Right lobe of liver (tissue), 6 donors: ENCODE measurements around the gene CECR2. TPM values are rescaled to one million over a fixed set of nuclear protein-coding genes. Genes with fewer than 3 reads are reported as not detected.
A peak's percentile ranks its signal among the peaks of the same experiment; 100 is the strongest.

Source experiments
- ATAC-seq, 4 donors: fragments of 200-7000 bp; cut with Tn5 transposase; one replicate each; pipeline ENCODE4 v1.9.1; 2020; ENCODE audit warnings: mild to moderate bottlenecking in 4 of 4, moderate library complexity in 4 of 4
- DNase-seq, 3 donors: peaks; one replicate each; pipeline ENCODE4 v3.0.0-alpha.2; 2020
- H3K27ac ChIP-seq, 3 donors: fragments of 200-600 bp; one replicate each; pipeline ENCODE4 v1.8.0; 2022
- H3K27me3 ChIP-seq, 2 donors: fragments of 200-600 bp; one replicate each; pipeline ENCODE4 v1.8.0; 2022
- H3K36me3 ChIP-seq, 4 donors: fragments of 200-600 bp; sonication (generic) in 1 of 4; one replicate each; pipeline versions ENCODE4 v1.5.1 to v1.8.0; 2017 to 2022; ENCODE audit warnings: control low read depth in 1 of 4
- H3K4me1 ChIP-seq, 4 donors: fragments of 200-600 bp; sonication (generic) in 1 of 4; one replicate each; pipeline versions ENCODE4 v1.5.1 to v1.8.0; 2017 to 2022; ENCODE audit warnings: control low read depth in 1 of 4
- H3K4me3 ChIP-seq, 3 donors: fragments of 200-600 bp; one replicate each; pipeline ENCODE4 v1.8.0; 2022
- H3K9me3 ChIP-seq, 4 donors: fragments of 200-600 bp; sonication (generic) in 1 of 4; one replicate each; pipeline versions ENCODE4 v1.5.1 to v1.8.0; 2017 to 2022; ENCODE audit warnings: control low read depth in 1 of 4
- CTCF ChIP-seq, 4 donors: fragments of 200-600 bp in 3 of 4; fragments of 450-650 bp in 1 of 4; IDR thresholded peaks; one replicate each; pipeline versions ENCODE4 v1.5.1 to v1.8.0; 2016 to 2022; ENCODE audit warnings: antibody characterized with exemption in 4 of 4, mild to moderate bottlenecking in 2 of 4
- POLR2A ChIP-seq: fragments of 450-650 bp; IDR thresholded peaks from one replicate; pipeline ENCODE4 v1.6.1; 2017; ENCODE audit warnings: antibody characterized with exemption, mild to moderate bottlenecking
- WGBS: methylation state at CpG from one replicate; pipeline ENCODE4 v1.1.6; 2018; ENCODE audit warnings: low coverage, low lambda C conversion rate; ENCODE audit not compliant: insufficient coverage; ENCODE audit errors: missing lambda C conversion rate; 5-methylcytosine and 5-hydroxymethylcytosine counted together
- intact Hi-C, 2 donors: fragments of 100-400 bp; cut with DNase I; formaldehyde crosslinking; loops; one replicate each; pipeline versions ENCODE4 v1.11.2 to v1.14.1; 2022
- total RNA-seq, 6 experiments: library from RNA; depleted of rRNA in 2 of 6; stranded (reverse); fragments of >200 nt in 2 of 6; fragmentation: NEBNext Ultra II Directional in 3 of 6; extraction: Animal tissue kit (Norgen Biotek cat#: 25700) in 3 of 6; gene quantifications; one replicate each; pipeline versions ENCODE4 v1.1.0 to v1.2.4, GENCODE V29; 2016 to 2023
- donor health status: DM: no; HTN: yes; CAD: no.
- donor health status: DM: no; HTN: no; CAD: no.
- donor health status: DM: no; HTN: no; CAD: no.
- donor health status: DM: no; HTN: yes; CAD: no.
- donor health status: DM: no; HTN: yes; CAD: no.

The CECR2 gene
- total RNA-seq, 6 experiments from 2014 or later, result 4.9 to 12.3 (median 10.0) TPM

DNA sequence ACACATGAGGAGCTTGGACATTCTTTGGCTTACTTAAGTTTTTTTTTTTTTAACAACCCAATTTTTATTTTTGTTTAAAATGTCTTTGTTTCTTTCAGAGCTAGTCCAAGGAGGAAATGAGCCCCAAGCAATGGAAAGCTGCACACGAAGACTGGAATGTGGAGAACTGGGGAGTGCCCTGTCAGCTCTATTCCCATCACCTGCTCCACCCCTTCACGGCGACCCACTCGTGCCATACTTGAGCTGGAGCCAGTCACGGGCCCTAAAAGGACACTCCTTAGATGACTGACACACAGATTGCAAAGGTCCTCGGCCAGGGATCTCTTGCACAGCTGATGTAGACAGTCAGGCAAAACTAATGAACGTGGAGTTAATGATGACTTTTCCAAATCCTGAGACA is 183.5 kb downstream of the CECR2 start:
- Histone ChIP-seq H3K9me3 (no peaks in the 10 kb centered on the region), H3K27ac (no peak overlapping the region), H3K27me3 (no peaks in the 10 kb centered on the region), H3K36me3 (peaks cover 0 to 64% (median 6%) of the 10 kb centered on the region in 4 donors), H3K4me3 (no peak overlapping the region), H3K4me1 (no peaks in the 10 kb centered on the region)
- TF ChIP-seq POLR2A, result no peak
- TF ChIP-seq CTCF (IDR thresholded peaks at IDR 0.05), result no peak
- 64% methylated on average over 7 of the region's 7 CpGs for WGBS
- ATAC-seq (no peak), DNase-seq (no peak)
- intact Hi-C loops, result no loop called here

GRCh38 chr22:17554814-17555213 is 185.6 kb downstream of the CECR2 start:
- intact Hi-C loops, result no loop called here
- TF ChIP-seq CTCF (IDR thresholded peaks at IDR 0.05), result no peak
- TF ChIP-seq POLR2A, result no peak
- WGBS, result 80% methylated on average over 3 of the region's 4 CpGs

GRCh38 chr22:17559188-17559587 is 189.9 kb downstream of the CECR2 start:
- no peak for ATAC-seq
- WGBS, result 93% methylated on average over 9 of the region's 10 CpGs
- TF ChIP-seq CTCF (IDR thresholded peaks at IDR 0.05), result no peak
- TF ChIP-seq POLR2A, result no peak
- Histone ChIP-seq H3K27me3 (no peaks in the 10 kb centered on the region), H3K4me3 (no peak overlapping the region), H3K36me3 (peaks cover 0 to 16% (median under 1%) of the 10 kb centered on the region in 4 donors), H3K27ac (no peak overlapping the region), H3K4me1 (peaks cover 4 to 24% (median 11%) of the 10 kb centered on the region in 4 donors), H3K9me3 (no peaks in the 10 kb centered on the region)
- DNase-seq, result no peak
- intact Hi-C loops, result no loop called here

More at GRCh38 chr22:17554814-17555213, 185.6 kb downstream of the CECR2 start:
- no peaks in the 10 kb centered on the region for H3K4me1 ChIP-seq
- no peak overlapping the region for H3K4me3 ChIP-seq
- H3K27me3 ChIP-seq, result no peaks in the 10 kb centered on the region
- ATAC-seq (no peak), DNase-seq (no peak)
- H3K9me3 ChIP-seq, result no peaks in the 10 kb centered on the region
- peaks cover 0 to 53% (median 6%) of the 10 kb centered on the region in 4 donors for H3K36me3 ChIP-seq
- no peak overlapping the region for H3K27ac ChIP-seq

GRCh38 chr22:17562906-17563870 is 193.9 kb downstream of the CECR2 start, which contains the start of gene SLC25A18:
Gene SLC25A18 (plus strand): TSS chr22:17563498. CDS start chr22:17579945, 16,447 bp downstream.
- Histone ChIP-seq H3K4me1 (peaks cover 4 to 28% (median 11%) of the 10 kb centered on the region in 4 donors), H3K27ac (peak within 1 kb of the TSS; percentile 65 to 81 (median 68)), H3K9me3 (no peaks in the 10 kb centered on the region), H3K27me3 (no peaks in the 10 kb centered on the region), H3K36me3 (peaks cover 0 to 2% (median 0%) of the 10 kb centered on the region in 4 donors), H3K4me3 (no peak within 1 kb of the TSS)
- TF ChIP-seq POLR2A (peak; percentile 71), CTCF (IDR thresholded peaks at IDR 0.05) (peak in 1 of 4 donors; percentile 26)
- intact Hi-C loops, result no loop called here
- 43% methylated on average over 16 of the region's 17 CpGs for WGBS
- DNase-seq (peak; percentile 71 to 85 (median 81)), ATAC-seq (peak; percentile 87 to 93 (median 90))
